Lower leg skin (tissue), 4 donors: ENCODE measurements around the gene FSTL5. TPM values are rescaled to one million over a fixed set of nuclear protein-coding genes. Genes with fewer than 3 reads are reported as not detected.

Experiments
- DNase-seq, 2 donors: peaks; one replicate each; pipeline ENCODE4 v3.0.0-alpha.2; 2019; ENCODE audit warnings: low spot score in 2 of 2
- H3K4me3 ChIP-seq: fragments of 200-600 bp; sonication (generic); 2 replicates; pipeline ENCODE4 v1.5.1; 2017; ENCODE audit warnings: mild to moderate bottlenecking, low read depth; ENCODE audit not compliant: poor library complexity, severe bottlenecking
- CTCF ChIP-seq, 3 donors: fragments of 450-650 bp; IDR thresholded peaks; one replicate each; pipeline ENCODE4 v1.5.1; 2016; ENCODE audit warnings: antibody characterized with exemption in 3 of 3, mild to moderate bottlenecking in 3 of 3, moderate library complexity in 2 of 3
- POLR2A ChIP-seq, 2 donors: fragments of 450-650 bp; IDR thresholded peaks; one replicate each; pipeline ENCODE4 v1.6.1; 2016 to 2017; ENCODE audit warnings: antibody characterized with exemption in 2 of 2, mild to moderate bottlenecking in 1 of 2, moderate library complexity in 1 of 2
- WGBS, 2 donors: methylation state at CpG; one replicate each; pipeline ENCODE4 v1.1.5; 2018; 5-methylcytosine and 5-hydroxymethylcytosine counted together
- intact Hi-C: fragments of 100-400 bp; cut with DNase I; formaldehyde crosslinking; loops from one replicate; pipeline ENCODE4 v1.15.0; 2023; ENCODE audit warnings: low total_unique reads
- total RNA-seq, 4 donors: library from RNA; depleted of rRNA; stranded (reverse); fragments of >200 nt; gene quantifications; one replicate each; pipeline ENCODE4 v1.1.0, GENCODE V29; 2016

FSTL5 gene
- total RNA-seq, 4 donors from 2014 or later = not detected

- WGBS, 2 donors = 50 to 80% methylated on average over 1 of the region's 1 CpG
- DNase-seq = no peak
- no peak overlapping the region for H3K4me3 ChIP-seq
- intact Hi-C loops = no loop called here
- no peak for TF ChIP-seq POLR2A (IDR thresholded peaks at IDR 0.05)
- no peak for TF ChIP-seq CTCF (IDR thresholded peaks at IDR 0.05)
Observed at GRCh38 chr4:161916035-161916434, 247.8 kb downstream of the FSTL5 start.

GRCh38 chr4:161907590-161907955 lies 256.2 kb downstream of the FSTL5 start:
- 59 to 64% methylated on average over 2 of the region's 2 CpGs for WGBS, 2 donors
- no peak for DNase-seq
- intact Hi-C loops = no loop called here
- no peak overlapping the region for H3K4me3 ChIP-seq
- TF ChIP-seq CTCF (IDR thresholded peaks at IDR 0.05) = no peak
- TF ChIP-seq POLR2A (IDR thresholded peaks at IDR 0.05) = no peak

- intact Hi-C loops = no loop called here
- DNase-seq = no peak
- no peak for TF ChIP-seq POLR2A (IDR thresholded peaks at IDR 0.05)
- TF ChIP-seq CTCF (IDR thresholded peaks at IDR 0.05) = no peak
- 48 to 51% methylated on average over 4 of the region's 4 CpGs for WGBS, 2 donors
- no peak overlapping the region for H3K4me3 ChIP-seq
Observed at GRCh38 chr4:161906836-161907589, 256.8 kb downstream of the FSTL5 start.

GRCh38 chr4:161900110-161900509 lies 263.7 kb downstream of the FSTL5 start:
- intact Hi-C loops = no loop called here
- 81 to 90% methylated on average over 6 of the region's 6 CpGs for WGBS, 2 donors
- TF ChIP-seq CTCF (IDR thresholded peaks at IDR 0.05) = no peak
- TF ChIP-seq POLR2A (IDR thresholded peaks at IDR 0.05) = no peak
- no peak for DNase-seq
- no peak overlapping the region for H3K4me3 ChIP-seq

GRCh38 chr4:161894493-161895167 lies 269.2 kb downstream of the FSTL5 start:
- no peak for DNase-seq
- 71 to 80% methylated on average over 6 of the region's 6 CpGs for WGBS, 2 donors
- TF ChIP-seq CTCF (IDR thresholded peaks at IDR 0.05) (no peak), POLR2A (IDR thresholded peaks at IDR 0.05) (no peak)
- no peak overlapping the region for H3K4me3 ChIP-seq
- intact Hi-C loops = no loop called here
